HEK293 (cell line): ENCODE data around the gene ADAMTS17.

Experiments used
- CTCF ChIA-PET: fragments of 350-600 bp; formaldehyde crosslinking; extraction: SDS; loops from one replicate; lab custom pipeline; 2021; ENCODE audit warnings: antibody characterized with exemption; lab: Yijun Ruan, JAX
- POLR2A ChIA-PET: fragments of 300-600 bp; formaldehyde crosslinking; extraction: SDS; loops from one replicate; lab custom pipeline; 2020; ENCODE audit warnings: antibody characterized with exemption, inconsistent platforms; lab: Yijun Ruan, JAX
- H3K27ac ChIP-seq: fragments of 200-500 bp; sonication (Bioruptor generic); 2 replicates; pipeline ENCODE4 v1.5.1; 2014; ENCODE audit warnings: low read depth, low read length, control low read depth, inconsistent platforms; ENCODE audit errors: extremely low read depth
- H3K36me3 ChIP-seq, 2 experiments: fragments of 200-500 bp in 1 of 2; sonication (Bioruptor generic) in 1 of 2; 1 replicate in 1 of 2; 2 replicates in 1 of 2; pipeline ENCODE4 v1.5.1; 2014 to 2017; ENCODE audit warnings: inconsistent platforms in 2 of 2, low read length in 2 of 2; ENCODE audit not compliant: control insufficient read depth in 2 of 2, insufficient read depth in 1 of 2
- H3K4me1 ChIP-seq: fragments of 200-500 bp; sonication (Bioruptor generic); 2 replicates; pipeline ENCODE4 v1.5.1; 2014; ENCODE audit warnings: mild to moderate bottlenecking, low read length, inconsistent platforms; ENCODE audit not compliant: control insufficient read depth, insufficient read depth
- H3K4me3 ChIP-seq: 2 replicates; pipeline ENCODE4 v1.5.1; 2011; ENCODE audit warnings: low read depth, mild to moderate bottlenecking, control low read depth, low read length, moderate library complexity
- H3K9me3 ChIP-seq: fragments of 200-500 bp; sonication (Bioruptor generic); 2 replicates; pipeline ENCODE4 v1.5.1; 2014; ENCODE audit warnings: low read depth, low read length, inconsistent platforms; ENCODE audit not compliant: control insufficient read depth, insufficient read depth
- ZNF214 ChIP-seq: fragments of 450-650 bp; formaldehyde crosslinking; IDR thresholded peaks from 2 replicates; pipeline ENCODE4 v1.5.1; 2017; ENCODE audit warnings: missing biosample characterization, mild to moderate bottlenecking, missing genetic modification characterization, borderline replicate concordance
- ZNF837 ChIP-seq: fragments of 450-650 bp; formaldehyde crosslinking; IDR thresholded peaks from 2 replicates; pipeline ENCODE4 v1.5.1; 2016; ENCODE audit warnings: missing biosample characterization, missing genetic modification characterization
- TF ChIP-seq, protein P1 (sequence below): fragments of 450-650 bp; IDR thresholded peaks from 2 replicates; pipeline ENCODE4 v1.5.1; 2018; ENCODE audit warnings: missing biosample characterization, mild to moderate bottlenecking, missing genetic modification characterization
- TF ChIP-seq, protein P2 (sequence below): fragments of 450-650 bp; formaldehyde crosslinking; IDR thresholded peaks from 2 replicates; pipeline ENCODE4 v1.5.1; 2016; ENCODE audit warnings: missing biosample characterization, missing genetic modification characterization

Gene ADAMTS17

DNA sequence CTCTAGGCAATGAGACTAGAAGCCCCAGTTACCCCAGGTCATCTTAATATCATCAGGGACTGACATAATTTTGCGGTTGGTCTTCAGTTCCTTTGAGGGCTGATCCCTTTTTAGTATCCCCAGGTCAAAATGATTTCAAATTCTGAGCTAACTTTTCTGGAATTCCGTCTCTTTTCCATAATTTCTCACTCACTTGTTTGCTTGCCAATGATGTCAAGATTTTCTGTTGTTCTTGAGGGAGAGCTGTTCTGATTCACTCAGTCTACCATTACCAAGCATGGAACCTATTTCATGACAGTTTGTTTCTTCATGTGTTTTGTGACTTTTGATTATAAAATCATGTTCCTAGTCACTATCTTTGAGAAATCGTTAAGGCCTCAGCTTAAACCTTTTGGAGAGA lies 418.1 kb downstream of the ADAMTS17 start:
- Histone ChIP-seq H3K27ac (no peak overlapping the region), H3K9me3 (no peaks in the 10 kb centered on the region), H3K4me1 (no peaks in the 10 kb centered on the region; the same call in 1 of the 2 replicates), H3K36me3 (no peaks in the 10 kb centered on the region), H3K4me3 (no peak overlapping the region)
- ChIA-PET POLR2A (no interaction called here), CTCF (interaction anchor here (0.6 kb wide), 2 partner anchors 11 to 350 kb away, joined by 3 to 4 read pairs; no protein-coding TSS in a partner anchor)
- no peak for TF ChIP-seq ZNF214
- TF ChIP-seq, protein P1, sequence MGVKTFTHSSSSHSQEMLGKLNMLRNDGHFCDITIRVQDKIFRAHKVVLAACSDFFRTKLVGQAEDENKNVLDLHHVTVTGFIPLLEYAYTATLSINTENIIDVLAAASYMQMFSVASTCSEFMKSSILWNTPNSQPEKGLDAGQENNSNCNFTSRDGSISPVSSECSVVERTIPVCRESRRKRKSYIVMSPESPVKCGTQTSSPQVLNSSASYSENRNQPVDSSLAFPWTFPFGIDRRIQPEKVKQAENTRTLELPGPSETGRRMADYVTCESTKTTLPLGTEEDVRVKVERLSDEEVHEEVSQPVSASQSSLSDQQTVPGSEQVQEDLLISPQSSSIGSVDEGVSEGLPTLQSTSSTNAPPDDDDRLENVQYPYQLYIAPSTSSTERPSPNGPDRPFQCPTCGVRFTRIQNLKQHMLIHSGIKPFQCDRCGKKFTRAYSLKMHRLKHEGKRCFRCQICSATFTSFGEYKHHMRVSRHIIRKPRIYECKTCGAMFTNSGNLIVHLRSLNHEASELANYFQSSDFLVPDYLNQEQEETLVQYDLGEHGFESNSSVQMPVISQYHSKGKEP (tag by site-specific recombination): no peak
- TF ChIP-seq, protein P2, sequence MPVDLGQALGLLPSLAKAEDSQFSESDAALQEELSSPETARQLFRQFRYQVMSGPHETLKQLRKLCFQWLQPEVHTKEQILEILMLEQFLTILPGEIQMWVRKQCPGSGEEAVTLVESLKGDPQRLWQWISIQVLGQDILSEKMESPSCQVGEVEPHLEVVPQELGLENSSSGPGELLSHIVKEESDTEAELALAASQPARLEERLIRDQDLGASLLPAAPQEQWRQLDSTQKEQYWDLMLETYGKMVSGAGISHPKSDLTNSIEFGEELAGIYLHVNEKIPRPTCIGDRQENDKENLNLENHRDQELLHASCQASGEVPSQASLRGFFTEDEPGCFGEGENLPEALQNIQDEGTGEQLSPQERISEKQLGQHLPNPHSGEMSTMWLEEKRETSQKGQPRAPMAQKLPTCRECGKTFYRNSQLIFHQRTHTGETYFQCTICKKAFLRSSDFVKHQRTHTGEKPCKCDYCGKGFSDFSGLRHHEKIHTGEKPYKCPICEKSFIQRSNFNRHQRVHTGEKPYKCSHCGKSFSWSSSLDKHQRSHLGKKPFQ (tag by site-specific recombination): no peak
- no peak for TF ChIP-seq ZNF837 (tag by site-specific recombination)
